ENCODE measurements around the gene DNLZ. TPM values are rescaled to one million over a fixed set of nuclear protein-coding genes. Genes with fewer than 3 reads are reported as not detected.
A peak's percentile ranks its signal among the peaks of the same experiment; 100 is the strongest.

DNLZ gene
- total and polyA plus RNA-seq, 10 donors, result 15.8 to 29.8 (median 22.3) TPM

- WGBS, 5 donors, result 57 to 83% (median 76%) methylated on average over 9 to 13 of the region's 13 CpGs
- no peak overlapping the region for H3K4me3 ChIP-seq
- H3K27me3 ChIP-seq (replicated peaks in 1 of 7), result peaks cover 0 to 6% (median 0%) of the 10 kb centered on the region in 7 donors
- H3K9me3 ChIP-seq, result peaks cover 0 to 24% (median 13%) of the 10 kb centered on the region in 8 donors
- no peak for TF ChIP-seq CTCF (IDR thresholded peaks at IDR 0.05 in 8 of 11, conservative IDR thresholded peaks at IDR 0.05 in 3 of 11)
- no peak for TF ChIP-seq POLR2A (IDR thresholded peaks at IDR 0.05)
- no peak for TF ChIP-seq POLR2AphosphoS5 (IDR thresholded peaks at IDR 0.05)
- H3K36me3 ChIP-seq, result no peaks in the 10 kb centered on the region
- H3K27ac ChIP-seq, result peak overlapping the region in 3 of 8 donors; percentile 6 to 65 (median 16)
- intact Hi-C loops (cut with DNase I; ENCODE audit: low total_unique reads), result no loop called here
- DNase-seq, result no peak
- peaks cover 0 to 26% (median 0%) of the 10 kb centered on the region in 6 donors for H3K4me1 ChIP-seq
These were observed 46.5 kb downstream of the DNLZ start for GRCh38 chr9:136316896-136317676.

GRCh38 chr9:136316271-136316751 lies 47.2 kb downstream of the DNLZ start:
- Histone ChIP-seq H3K36me3 (no peaks in the 10 kb centered on the region), H3K9me3 (peaks cover 0 to 24% (median 13%) of the 10 kb centered on the region in 8 donors), H3K27me3 (replicated peaks in 1 of 7) (peaks cover 0 to 14% (median 0%) of the 10 kb centered on the region in 7 donors), H3K4me3 (no peak overlapping the region), H3K4me1 (peaks cover 0 to 33% (median 5%) of the 10 kb centered on the region in 6 donors), H3K27ac (peak overlapping the region in 3 of 8 donors; percentile 6 to 65 (median 16))
- 83 to 91% (median 87%) methylated on average over 20 to 23 of the region's 23 CpGs for WGBS, 5 donors
- no peak for DNase-seq
- intact Hi-C loops (cut with DNase I; ENCODE audit: low total_unique reads), result no loop called here
- TF ChIP-seq POLR2AphosphoS5 (IDR thresholded peaks at IDR 0.05) (no peak), CTCF (IDR thresholded peaks at IDR 0.05 in 8 of 11, conservative IDR thresholded peaks at IDR 0.05 in 3 of 11) (no peak), POLR2A (IDR thresholded peaks at IDR 0.05) (no peak)

- H3K4me1 ChIP-seq, result peaks cover 0 to 47% (median 5%) of the 10 kb centered on the region in 6 donors
- no peak overlapping the region for H3K27ac ChIP-seq
- peaks cover 0 to 24% (median 13%) of the 10 kb centered on the region in 8 donors for H3K9me3 ChIP-seq
- H3K27me3 ChIP-seq (replicated peaks in 1 of 7), result peaks cover 0 to 27% (median 7%) of the 10 kb centered on the region in 7 donors
- no peak for DNase-seq
- intact Hi-C loops (cut with DNase I; ENCODE audit: low total_unique reads), result no loop called here
- 80 to 93% (median 90%) methylated on average over 4 of the region's 4 CpGs for WGBS, 5 donors
- H3K4me3 ChIP-seq, result no peak overlapping the region
- H3K36me3 ChIP-seq, result no peaks in the 10 kb centered on the region
- no peak for TF ChIP-seq POLR2AphosphoS5 (IDR thresholded peaks at IDR 0.05)
- TF ChIP-seq CTCF (IDR thresholded peaks at IDR 0.05 in 8 of 11, conservative IDR thresholded peaks at IDR 0.05 in 3 of 11), result no peak
- no peak for TF ChIP-seq POLR2A (IDR thresholded peaks at IDR 0.05)
These were observed 48.6 kb downstream of the DNLZ start for GRCh38 chr9:136314944-136315343.

- Histone ChIP-seq H3K27me3 (replicated peaks in 1 of 7) (peaks cover 0 to 36% (median 7%) of the 10 kb centered on the region in 7 donors), H3K9me3 (peaks cover 0 to 24% (median 13%) of the 10 kb centered on the region in 8 donors), H3K27ac (no peak overlapping the region), H3K4me3 (no peak overlapping the region), H3K36me3 (no peaks in the 10 kb centered on the region), H3K4me1 (peaks cover 0 to 56% (median 11%) of the 10 kb centered on the region in 6 donors)
- TF ChIP-seq CTCF (IDR thresholded peaks at IDR 0.05 in 8 of 11, conservative IDR thresholded peaks at IDR 0.05 in 3 of 11) (no peak), POLR2A (IDR thresholded peaks at IDR 0.05) (no peak)
- no peak for DNase-seq
- WGBS, 5 donors, result 63 to 86% (median 74%) methylated on average over 3 of the region's 3 CpGs
- intact Hi-C loops (cut with DNase I; ENCODE audit: low total_unique reads), result no loop called here
These were observed 49.5 kb downstream of the DNLZ start for GRCh38 chr9:136314056-136314416.

Data from spleen (tissue), 11 donors.